ENCODE measurements around the gene GCNT2.

DNA sequence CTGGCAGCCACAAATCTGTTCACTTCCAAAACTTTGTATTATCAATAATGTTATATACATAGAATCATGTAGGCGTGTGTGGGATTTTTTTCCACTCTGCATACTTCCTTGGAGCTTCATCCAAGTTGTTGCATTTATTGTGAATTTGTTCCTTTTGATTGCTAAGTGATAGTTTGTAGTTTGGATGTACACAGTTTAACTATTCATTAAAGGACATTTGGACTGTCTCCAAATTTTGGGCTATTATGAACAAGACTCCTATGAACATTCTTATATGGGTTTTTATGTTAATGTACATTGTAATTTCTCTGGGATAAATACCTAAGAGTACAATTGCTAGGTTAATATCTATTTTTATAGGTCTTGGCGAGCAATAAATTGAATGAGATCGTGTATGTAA is 36.2 kb upstream of the GCNT2 start:
- TF ChIP-seq POLR2A (IDR thresholded peaks at IDR 0.05) = no peak
- TF ChIP-seq, protein P1, sequence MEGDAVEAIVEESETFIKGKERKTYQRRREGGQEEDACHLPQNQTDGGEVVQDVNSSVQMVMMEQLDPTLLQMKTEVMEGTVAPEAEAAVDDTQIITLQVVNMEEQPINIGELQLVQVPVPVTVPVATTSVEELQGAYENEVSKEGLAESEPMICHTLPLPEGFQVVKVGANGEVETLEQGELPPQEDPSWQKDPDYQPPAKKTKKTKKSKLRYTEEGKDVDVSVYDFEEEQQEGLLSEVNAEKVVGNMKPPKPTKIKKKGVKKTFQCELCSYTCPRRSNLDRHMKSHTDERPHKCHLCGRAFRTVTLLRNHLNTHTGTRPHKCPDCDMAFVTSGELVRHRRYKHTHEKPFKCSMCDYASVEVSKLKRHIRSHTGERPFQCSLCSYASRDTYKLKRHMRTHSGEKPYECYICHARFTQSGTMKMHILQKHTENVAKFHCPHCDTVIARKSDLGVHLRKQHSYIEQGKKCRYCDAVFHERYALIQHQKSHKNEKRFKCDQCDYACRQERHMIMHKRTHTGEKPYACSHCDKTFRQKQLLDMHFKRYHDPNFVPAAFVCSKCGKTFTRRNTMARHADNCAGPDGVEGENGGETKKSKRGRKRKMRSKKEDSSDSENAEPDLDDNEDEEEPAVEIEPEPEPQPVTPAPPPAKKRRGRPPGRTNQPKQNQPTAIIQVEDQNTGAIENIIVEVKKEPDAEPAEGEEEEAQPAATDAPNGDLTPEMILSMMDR (IDR thresholded peaks at IDR 0.05) = no peak

All from Peyer's patch (tissue), 4 donors.